ENCODE results near the gene ZNF277.

DNA sequence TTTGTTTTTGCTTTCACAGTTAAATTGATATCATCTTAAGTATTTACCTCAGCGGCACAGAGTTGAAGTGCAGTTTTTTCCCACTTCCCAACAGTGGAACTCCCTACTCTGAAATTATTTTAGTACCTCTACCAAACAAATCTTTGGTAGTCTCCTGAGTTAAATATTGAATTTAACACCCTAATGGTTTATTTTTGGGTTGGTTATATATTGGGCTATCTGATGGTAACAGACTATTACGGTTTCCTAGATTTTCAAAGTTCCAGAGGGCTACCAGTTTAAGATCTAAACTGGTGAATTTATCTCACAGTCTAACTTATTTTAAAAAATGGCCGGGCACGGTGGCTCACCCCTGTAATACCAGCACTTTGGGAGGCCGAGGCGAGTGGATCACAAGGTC, 1.3 kb downstream of the ZNF277 start:
- TF ChIP-seq YY1 (IDR thresholded peaks at IDR 0.05; ENCODE audit: extremely low read depth, insufficient replicate concordance, low read depth, low read length) (no peak), CBX3 (IDR thresholded peaks at IDR 0.05; ENCODE audit: low read depth) (no peak), POLR2A (IDR thresholded peaks at IDR 0.05; ENCODE audit: borderline replicate concordance, extremely low read depth, insufficient read depth, insufficient read length) (no peak), ELF1 (IDR thresholded peaks at IDR 0.05; ENCODE audit: borderline replicate concordance, low read depth) (no peak), EZH2 (IDR thresholded peaks at IDR 0.05) (no peak), ZFX (IDR thresholded peaks at IDR 0.05) (no peak), POLR2AphosphoS5 (IDR thresholded peaks at IDR 0.05; ENCODE audit: low read depth, low read length) (no peak)
- TF ChIP-seq, protein P1, sequence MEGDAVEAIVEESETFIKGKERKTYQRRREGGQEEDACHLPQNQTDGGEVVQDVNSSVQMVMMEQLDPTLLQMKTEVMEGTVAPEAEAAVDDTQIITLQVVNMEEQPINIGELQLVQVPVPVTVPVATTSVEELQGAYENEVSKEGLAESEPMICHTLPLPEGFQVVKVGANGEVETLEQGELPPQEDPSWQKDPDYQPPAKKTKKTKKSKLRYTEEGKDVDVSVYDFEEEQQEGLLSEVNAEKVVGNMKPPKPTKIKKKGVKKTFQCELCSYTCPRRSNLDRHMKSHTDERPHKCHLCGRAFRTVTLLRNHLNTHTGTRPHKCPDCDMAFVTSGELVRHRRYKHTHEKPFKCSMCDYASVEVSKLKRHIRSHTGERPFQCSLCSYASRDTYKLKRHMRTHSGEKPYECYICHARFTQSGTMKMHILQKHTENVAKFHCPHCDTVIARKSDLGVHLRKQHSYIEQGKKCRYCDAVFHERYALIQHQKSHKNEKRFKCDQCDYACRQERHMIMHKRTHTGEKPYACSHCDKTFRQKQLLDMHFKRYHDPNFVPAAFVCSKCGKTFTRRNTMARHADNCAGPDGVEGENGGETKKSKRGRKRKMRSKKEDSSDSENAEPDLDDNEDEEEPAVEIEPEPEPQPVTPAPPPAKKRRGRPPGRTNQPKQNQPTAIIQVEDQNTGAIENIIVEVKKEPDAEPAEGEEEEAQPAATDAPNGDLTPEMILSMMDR (IDR thresholded peaks at IDR 0.05 in 2 of 3, conservative IDR thresholded peaks at IDR 0.05 in 1 of 3; ENCODE audit: borderline replicate concordance in 1 of 3, insufficient read depth in 1 of 3, low read depth in 2 of 3, low read length in 2 of 3), result no peak
- TF ChIP-seq, protein P2, sequence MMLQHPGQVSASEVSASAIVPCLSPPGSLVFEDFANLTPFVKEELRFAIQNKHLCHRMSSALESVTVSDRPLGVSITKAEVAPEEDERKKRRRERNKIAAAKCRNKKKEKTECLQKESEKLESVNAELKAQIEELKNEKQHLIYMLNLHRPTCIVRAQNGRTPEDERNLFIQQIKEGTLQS (IDR thresholded peaks at IDR 0.05), result no peak

Data from HCT116 (cell line).